Heart left ventricle (tissue), 13 donors: ENCODE data around the gene CNIH3.

Source experiments
- POLR2A ChIP-seq, 2 donors: fragments of 450-650 bp; IDR thresholded peaks; one replicate each; pipeline ENCODE4 v1.6.1; 2017; ENCODE audit warnings: antibody characterized with exemption in 2 of 2, mild to moderate bottlenecking in 2 of 2, moderate library complexity in 2 of 2
- TF ChIP-seq, protein P1 (sequence below), 12 donors: fragments of 200-600 bp; sonication (generic) in 4 of 12; IDR thresholded peaks; one replicate each; pipeline versions ENCODE4 v1.5.0 to v1.8.0; 2018 to 2022; ENCODE audit warnings: antibody characterized with exemption in 12 of 12, mild to moderate bottlenecking in 5 of 12
- donor health status: ischemic (EF 13 %, LVEDD 7.1; RV severe dilation, severe dysfunction).
- donor health status: DM: no; HTN: yes; CAD: no.
- donor health status: DM: no; HTN: no; CAD: no.
- donor health status: ischemic (EF 25% LVEDD 6.9; RV normal size, moderate dysfunction).
- donor health status: ischemic (EF 25% LVEDD 5.7; RV mildly dilated, moderate dysfunction).
- donor health status: ischemic (EF 35%, LVEDD 5.7; RV mildly dilated, moderate dysfunction).
- donor health status: nonischemic (EF 11% LVEDD 7.7; RV severe dilation, severe dysfunction).
- donor health status: DM: yes; HTN: yes; CAD: no.
- donor health status: PGD.
- donor health status: ischemic (EF 29% LVEDD 5.4; RV normal size, mild dysfunction).
- donor health status: nonischemic (EF 23%, LVEDD 6.1; RV moderate dilation, normal function).

- TF ChIP-seq, protein P1, sequence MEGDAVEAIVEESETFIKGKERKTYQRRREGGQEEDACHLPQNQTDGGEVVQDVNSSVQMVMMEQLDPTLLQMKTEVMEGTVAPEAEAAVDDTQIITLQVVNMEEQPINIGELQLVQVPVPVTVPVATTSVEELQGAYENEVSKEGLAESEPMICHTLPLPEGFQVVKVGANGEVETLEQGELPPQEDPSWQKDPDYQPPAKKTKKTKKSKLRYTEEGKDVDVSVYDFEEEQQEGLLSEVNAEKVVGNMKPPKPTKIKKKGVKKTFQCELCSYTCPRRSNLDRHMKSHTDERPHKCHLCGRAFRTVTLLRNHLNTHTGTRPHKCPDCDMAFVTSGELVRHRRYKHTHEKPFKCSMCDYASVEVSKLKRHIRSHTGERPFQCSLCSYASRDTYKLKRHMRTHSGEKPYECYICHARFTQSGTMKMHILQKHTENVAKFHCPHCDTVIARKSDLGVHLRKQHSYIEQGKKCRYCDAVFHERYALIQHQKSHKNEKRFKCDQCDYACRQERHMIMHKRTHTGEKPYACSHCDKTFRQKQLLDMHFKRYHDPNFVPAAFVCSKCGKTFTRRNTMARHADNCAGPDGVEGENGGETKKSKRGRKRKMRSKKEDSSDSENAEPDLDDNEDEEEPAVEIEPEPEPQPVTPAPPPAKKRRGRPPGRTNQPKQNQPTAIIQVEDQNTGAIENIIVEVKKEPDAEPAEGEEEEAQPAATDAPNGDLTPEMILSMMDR (IDR thresholded peaks at IDR 0.05) = no peak
- no peak for TF ChIP-seq POLR2A (IDR thresholded peaks at IDR 0.05)
These were observed 147.1 kb downstream of the CNIH3 start for GRCh38 chr1:224763126-224763775.
